Endothelial cell of umbilical vein (primary cell): ENCODE data around the gene PARD3B. TPM values are rescaled to one million over a fixed set of nuclear protein-coding genes. Genes with fewer than 3 reads are reported as not detected.

Experiments
- BruUV-seq: library from RNA; stranded (reverse); fragments of 400-500 nt; replicated peaks from 2 replicates; lab custom pipeline; 2021; lab: Mats Ljungman, UMichigan
- CTCF ChIA-PET: fragments of 300-600, 350-600 bp; sonication (Branson Sonifier 250); formaldehyde crosslinking; loops from one replicate; lab custom pipeline; 2021; ENCODE audit warnings: antibody characterized with exemption, inconsistent platforms; lab: Charles Lee
- POLR2A ChIA-PET: fragments of 300-600, 350-600 bp; sonication (Branson Sonifier 250); formaldehyde crosslinking; loops from one replicate; lab custom pipeline; 2021; ENCODE audit warnings: antibody characterized with exemption, inconsistent platforms; lab: Charles Lee
- DNase-seq: peaks from one replicate; pipeline ENCODE4 v3.0.0-alpha.2; 2011; ENCODE audit warnings: low read depth, low spot score
- FAIRE-seq: peaks from 2 replicates; lab custom pipeline; 2011; peaks lifted over from hg19 to GRCh38; lab: Jason Lieb, UNC
- H2AFZ ChIP-seq: 2 replicates; pipeline ENCODE4 v1.6.0; 2012; ENCODE audit warnings: low read depth, low read length, control low read depth, inconsistent platforms
- H3K27ac ChIP-seq: 2 replicates; pipeline ENCODE4 v1.5.1; 2011; ENCODE audit warnings: low read depth, mild to moderate bottlenecking, control low read depth, low read length, moderate library complexity; ENCODE audit not compliant: insufficient read depth
- H3K27me3 ChIP-seq, 2 experiments: 2 replicates each; pipeline versions ENCODE4 v1.6.0 to v1.6.1; 2011; ENCODE audit warnings: low read length in 2 of 2, mixed read lengths in 1 of 2; ENCODE audit not compliant: control insufficient read depth in 2 of 2, insufficient read depth in 2 of 2
- H3K36me3 ChIP-seq, 2 experiments: 2 replicates in 1 of 2; 3 replicates in 1 of 2; pipeline ENCODE4 v1.5.1; 2011; ENCODE audit warnings: low read length in 2 of 2, mild to moderate bottlenecking in 1 of 2, moderate library complexity in 1 of 2; ENCODE audit not compliant: control insufficient read depth in 2 of 2, insufficient read depth in 2 of 2; ENCODE audit errors: extremely low read depth in 1 of 2
- H3K4me1 ChIP-seq: 3 replicates; pipeline ENCODE4 v1.5.1; 2011; ENCODE audit warnings: mild to moderate bottlenecking, low read length; ENCODE audit not compliant: control insufficient read depth, insufficient read depth; ENCODE audit errors: extremely low read depth
- H3K4me2 ChIP-seq: 2 replicates; pipeline ENCODE4 v1.6.1; 2011; ENCODE audit warnings: low read length, control low read depth, mixed read lengths; ENCODE audit not compliant: insufficient read depth
- H3K4me3 ChIP-seq, 3 experiments: fragments of 200-600 bp in 1 of 3; sonication (generic), shearing (Covaris generic) in 1 of 3; replicated peaks in 1 of 3; 2 replicates each; pipeline ENCODE4 v1.5.1; 2011 to 2016; ENCODE audit warnings: control low read depth in 3 of 3, low read length in 3 of 3, mild to moderate bottlenecking in 2 of 3, inconsistent platforms in 1 of 3, low read depth in 1 of 3, moderate library complexity in 1 of 3; ENCODE audit not compliant: insufficient read depth in 1 of 3
- H3K79me2 ChIP-seq: 2 replicates; pipeline ENCODE4 v1.6.0; 2012; ENCODE audit warnings: low read length, inconsistent platforms; ENCODE audit not compliant: control insufficient read depth, insufficient read depth
- H3K9ac ChIP-seq: replicated peaks from 2 replicates; pipeline ENCODE3; 2011; ENCODE audit warnings: low read length, control low read depth; ENCODE audit not compliant: insufficient read depth; ENCODE audit errors: extremely low read depth
- H3K9me1 ChIP-seq: replicated peaks from 3 replicates; pipeline ENCODE4 v1.6.0; 2011; ENCODE audit warnings: mild to moderate bottlenecking, low read length; ENCODE audit not compliant: control insufficient read depth, insufficient read depth; ENCODE audit errors: extremely low read depth
- H3K9me3 ChIP-seq: replicated peaks from 2 replicates; pipeline ENCODE4 v1.5.1; 2012; ENCODE audit warnings: low read length, inconsistent platforms; ENCODE audit not compliant: control insufficient read depth, insufficient read depth
- H4K20me1 ChIP-seq: replicated peaks from 2 replicates; pipeline ENCODE3; 2011; ENCODE audit warnings: mild to moderate bottlenecking, low read length; ENCODE audit not compliant: control insufficient read depth, insufficient read depth; ENCODE audit errors: extremely low read depth
- CTCF ChIP-seq, 2 donors: IDR thresholded peaks; 1 replicate in 1 of 2; 2 replicates in 1 of 2; pipeline ENCODE4 v1.5.1; 2011; ENCODE audit warnings: low read length in 2 of 2, mild to moderate bottlenecking in 2 of 2, moderate library complexity in 2 of 2, control low read depth in 1 of 2, inconsistent platforms in 1 of 2, low read depth in 1 of 2; ENCODE audit not compliant: insufficient read depth in 1 of 2; ENCODE audit errors: extremely low read depth in 1 of 2
- EZH2 ChIP-seq: IDR thresholded peaks from 2 replicates; pipeline ENCODE4 v1.6.1; 2012; ENCODE audit warnings: borderline replicate concordance, low read depth, mild to moderate bottlenecking, moderate library complexity, low read length, inconsistent platforms; ENCODE audit not compliant: severe bottlenecking
- FOS ChIP-seq: IDR thresholded peaks from 2 replicates; pipeline ENCODE4 v1.6.1; 2011; ENCODE audit warnings: mild to moderate bottlenecking, low read length, moderate library complexity, borderline replicate concordance; ENCODE audit not compliant: insufficient read depth
- GATA2 ChIP-seq: IDR thresholded peaks from 2 replicates; pipeline ENCODE4 v1.7.0; 2011; ENCODE audit warnings: low read depth, mild to moderate bottlenecking, moderate library complexity, mixed read lengths, low read length; ENCODE audit not compliant: insufficient read length, insufficient read depth
- JUN ChIP-seq: IDR thresholded peaks from 2 replicates; pipeline ENCODE4 v1.6.1; 2011; ENCODE audit warnings: borderline replicate concordance, low read depth; ENCODE audit not compliant: insufficient read length, insufficient read depth
- MYC ChIP-seq: IDR thresholded peaks from one replicate; pipeline ENCODE4 v1.6.1; 2011; ENCODE audit warnings: mild to moderate bottlenecking, low read depth, low read length
- POLR2A ChIP-seq: IDR thresholded peaks from 2 replicates; pipeline ENCODE4 v1.6.1; 2012; ENCODE audit warnings: low read depth, mild to moderate bottlenecking, control low read depth, low read length
- POLR2AphosphoS5 ChIP-seq: IDR thresholded peaks from 2 replicates; pipeline ENCODE4 v1.6.1; 2012; ENCODE audit warnings: low read depth, mild to moderate bottlenecking, control low read depth, low read length, moderate library complexity; ENCODE audit not compliant: insufficient read depth
- dilution Hi-C: fragments of 300-500 bp; cut with MboI; formaldehyde crosslinking; loops from one replicate; pipeline ENCODE4 v1.15.0; 2019; ENCODE audit warnings: low sequenced_read_pairs; ENCODE audit not compliant: extremely low pct_ligation_motif_present
- intact Hi-C: fragments of 100-400 bp; cut with micrococcal nuclease; formaldehyde crosslinking; loops from one replicate; pipeline ENCODE4 v1.10.0; 2022
- polyA plus RNA-seq, 4 experiments: library from polyadenylated mRNA; depleted of rRNA in 3 of 4; stranded (reverse) in 3 of 4; unstranded in 1 of 4; fragments of >200 nt; gene quantifications; 2 replicates each; pipeline versions ENCODE4 v1.2.1 to v1.2.3, GENCODE V29; 2011 to 2012; ENCODE audit warnings: missing spikeins in 1 of 4
- total RNA-seq: library from RNA; stranded (reverse); gene quantifications from 2 replicates; pipeline ENCODE4 v1.2.3, GENCODE V29; 2021
- TF ChIP-seq, protein P1 (sequence below): IDR thresholded peaks from 2 replicates; pipeline ENCODE4 v1.6.1; 2011; ENCODE audit not compliant: insufficient read depth, insufficient read length

Gene PARD3B
- total and polyA plus RNA-seq, 2 donors (not counting 3 experiments of a cell fraction or from before 2014, with no cell fraction given), result 2.2 to 30.9 TPM

GRCh38 chr2:205405194-205405593 is 859.9 kb downstream of the PARD3B start:
- H3K27me3 ChIP-seq, result no peaks in the 10 kb centered on the region
- H3K36me3 ChIP-seq, result peaks cover 0 to 3% of the 10 kb centered on the region in 2 experiments
- intact Hi-C loops (loop anchor here (1.0 to 10.0 kb wide), 2 partner anchors 31 to 1080 kb away; no protein-coding TSS in a partner anchor), dilution Hi-C loops (no loop called here)
- H3K4me2 ChIP-seq, result peak overlapping the region; percentile 69
- ChIA-PET CTCF (interaction anchor here (1.0 to 2.4 kb wide), 5 partner anchors 15 to 1145 kb away, joined by 3 to 11 read pairs (median 3); no protein-coding TSS in a partner anchor), POLR2A (interaction anchor here (0.9 kb wide), 1 partner anchor 277 kb away, joined by 3 read pairs; the partner anchor contains the start of gene NRP2)
- peak; percentile 90 for FAIRE-seq
- H3K4me1 ChIP-seq, result peaks cover 26% of the 10 kb centered on the region
- DNase-seq, result peak; percentile 65
- no peak overlapping the region for H3K9ac ChIP-seq
- H3K9me1 ChIP-seq, result no peaks in the 10 kb centered on the region
- no peaks in the 10 kb centered on the region for H4K20me1 ChIP-seq
- no peak overlapping the region for H2AFZ ChIP-seq
- H3K4me3 ChIP-seq, result no peak overlapping the region
- H3K27ac ChIP-seq, result peak overlapping the region; percentile 54
- no peaks in the 10 kb centered on the region for H3K79me2 ChIP-seq
- TSS peak; percentile 31 for BruUV-seq
- TF ChIP-seq POLR2A (no peak), JUN (no peak), EZH2 (no peak), GATA2 (peak; percentile 86), MYC (no peak), FOS (peak; percentile 87), CTCF (IDR thresholded peaks at IDR 0.05; ENCODE audit: extremely low read depth in 1 of 2, insufficient read depth in 1 of 2, low read depth in 1 of 2, low read length in 2 of 2) (no peak), POLR2AphosphoS5 (peak; percentile 18)
- TF ChIP-seq, protein P1, sequence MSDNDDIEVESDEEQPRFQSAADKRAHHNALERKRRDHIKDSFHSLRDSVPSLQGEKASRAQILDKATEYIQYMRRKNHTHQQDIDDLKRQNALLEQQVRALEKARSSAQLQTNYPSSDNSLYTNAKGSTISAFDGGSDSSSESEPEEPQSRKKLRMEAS, result no peak
- no peaks in the 10 kb centered on the region for H3K9me3 ChIP-seq
